OCI-LY7 (cell line): ENCODE measurements around the gene PKHD1.

Experiments
- CTCF ChIP-seq: fragments of 200-600 bp; sonication (generic); conservative IDR thresholded peaks from 2 replicates; pipeline ENCODE4 v1.5.1; 2014; ENCODE audit warnings: mild to moderate bottlenecking, antibody characterized with exemption, low read length, moderate library complexity, mixed read lengths
- EZH2phosphoT487 ChIP-seq: fragments of 200-600 bp; sonication (generic); IDR thresholded peaks from 2 replicates; pipeline ENCODE4 v1.6.1; 2018; ENCODE audit warnings: low read depth, borderline replicate concordance, mild to moderate bottlenecking, mixed run types, antibody characterized with exemption, low read length, moderate library complexity, mixed read lengths

GRCh38 chr6:51684603-51685002 lies 402.8 kb downstream of the PKHD1 start:
- TF ChIP-seq CTCF (no peak), EZH2phosphoT487 (no peak)
